ENCODE data around the gene CPN2. TPM values are rescaled to one million over a fixed set of nuclear protein-coding genes. Genes with fewer than 3 reads are reported as not detected.

The CPN2 gene
- total RNA-seq, 8 experiments from 2014 or later, result 0.08 to 0.47 (median 0.15) TPM; not detected in 3

- H3K4me3 ChIP-seq, result no peak overlapping the region
- ATAC-seq (replicated peaks in 6 of 8), result no peak
- in situ Hi-C loops (cut with MboI; ENCODE audit: low pct_unique_long_range_greater_than_20kb in 2 of 9, low sequenced_read_pairs in 9 of 9, unreplicated experiment in 9 of 9), result no loop called here
- H3K4me1 ChIP-seq (replicated peaks in 1 of 2), result peaks cover 24 to 42% of the 10 kb centered on the region in 2 donors
- WGBS, 10 experiments, result 0 to 100% (median 62%) methylated on average over 1 of the region's 1 CpG; no CpG with 5 or more reads in 2 of the 10 experiments
- no peak overlapping the region for H3K27ac ChIP-seq
Observed at GRCh38 chr3:194377708-194378107, 26.6 kb upstream of the CPN2 start.

GRCh38 chr3:194376241-194376560 is 25.1 kb upstream of the CPN2 start:
- WGBS, 10 experiments, result 76 to 100% (median 84%) methylated on average over 1 to 7 of the region's 10 CpGs; no CpG with 5 or more reads in 2 of the 10 experiments
- in situ Hi-C loops (cut with MboI; ENCODE audit: low pct_unique_long_range_greater_than_20kb in 2 of 9, low sequenced_read_pairs in 9 of 9, unreplicated experiment in 9 of 9), result no loop called here
- Histone ChIP-seq H3K4me3 (no peak overlapping the region), H3K4me1 (replicated peaks in 1 of 2) (peaks cover 19 to 42% of the 10 kb centered on the region in 2 donors), H3K27ac (peak overlapping the region in 1 of 2 donors; percentile 13)
- ATAC-seq (replicated peaks in 6 of 8), result no peak

- peak in 5 of 8 experiments; percentile 57 to 76 (median 72) for ATAC-seq (replicated peaks in 6 of 8)
- Histone ChIP-seq H3K4me3 (no peak overlapping the region), H3K4me1 (replicated peaks in 1 of 2) (peaks cover 19 to 40% of the 10 kb centered on the region in 2 donors), H3K27ac (peak overlapping the region; percentile 46 to 67)
- 36 to 100% (median 66%) methylated on average over 1 to 9 of the region's 15 CpGs for WGBS, 10 experiments
- in situ Hi-C loops (cut with MboI; ENCODE audit: low pct_unique_long_range_greater_than_20kb in 2 of 9, low sequenced_read_pairs in 9 of 9, unreplicated experiment in 9 of 9), result no loop called here
Observed at GRCh38 chr3:194375473-194376240, 24.5 kb upstream of the CPN2 start.

- peak in 5 of 8 experiments; percentile 34 to 74 (median 44) for ATAC-seq (replicated peaks in 6 of 8)
- in situ Hi-C loops (cut with MboI; ENCODE audit: low pct_unique_long_range_greater_than_20kb in 2 of 9, low sequenced_read_pairs in 9 of 9, unreplicated experiment in 9 of 9), result no loop called here
- WGBS, 10 experiments, result 43 to 100% (median 83%) methylated on average over 1 to 8 of the region's 10 CpGs
- no peak overlapping the region for H3K4me3 ChIP-seq
- H3K27ac ChIP-seq, result no peak overlapping the region
- H3K4me1 ChIP-seq (replicated peaks in 1 of 2), result peaks cover 15 to 32% of the 10 kb centered on the region in 2 donors
Observed at GRCh38 chr3:194374935-194375334, 23.8 kb upstream of the CPN2 start.

GRCh38 chr3:194373899-194374298 is 22.8 kb upstream of the CPN2 start:
- in situ Hi-C loops (cut with MboI; ENCODE audit: low pct_unique_long_range_greater_than_20kb in 2 of 9, low sequenced_read_pairs in 9 of 9, unreplicated experiment in 9 of 9), result no loop called here
- no peak overlapping the region for H3K4me3 ChIP-seq
- ATAC-seq (replicated peaks in 6 of 8), result peak in 4 of 8 experiments; percentile 35 to 67 (median 60)
- H3K4me1 ChIP-seq (replicated peaks in 1 of 2), result peaks cover 15 to 24% of the 10 kb centered on the region in 2 donors
- H3K27ac ChIP-seq, result peak overlapping the region in 1 of 2 donors; percentile 35
- WGBS, 10 experiments, result 40 to 100% (median 65%) methylated on average over 1 to 7 of the region's 8 CpGs; no CpG with 5 or more reads in 1 of the 10 experiments

GRCh38 chr3:194373028-194373427 is 21.9 kb upstream of the CPN2 start:
- Histone ChIP-seq H3K4me3 (no peak overlapping the region), H3K27ac (no peak overlapping the region), H3K4me1 (replicated peaks in 1 of 2) (peaks cover 17 to 30% of the 10 kb centered on the region in 2 donors)
- no peak for ATAC-seq (replicated peaks in 6 of 8)
- in situ Hi-C loops (cut with MboI; ENCODE audit: low pct_unique_long_range_greater_than_20kb in 2 of 9, low sequenced_read_pairs in 9 of 9, unreplicated experiment in 9 of 9), result no loop called here
- WGBS, 10 experiments, result 89 to 100% (median 90%) methylated on average over 1 to 8 of the region's 14 CpGs; no CpG with 5 or more reads in 5 of the 10 experiments

GRCh38 chr3:194370753-194371152 is 19.6 kb upstream of the CPN2 start:
- no peak for ATAC-seq (replicated peaks in 6 of 8)
- peaks cover 13 to 30% of the 10 kb centered on the region in 2 donors for H3K4me1 ChIP-seq (replicated peaks in 1 of 2)
- 34 to 100% (median 84%) methylated on average over 1 to 8 of the region's 10 CpGs; no CpG with 5 or more reads in 2 of the 10 experiments for WGBS, 10 experiments
- in situ Hi-C loops (cut with MboI; ENCODE audit: low pct_unique_long_range_greater_than_20kb in 2 of 9, low sequenced_read_pairs in 9 of 9, unreplicated experiment in 9 of 9), result no loop called here
- H3K4me3 ChIP-seq, result no peak overlapping the region
- H3K27ac ChIP-seq, result no peak overlapping the region

- no peak within 1 kb of the TSS for H3K27ac ChIP-seq
- peak in 5 of 8 experiments; percentile 14 to 72 (median 37) for ATAC-seq (replicated peaks in 6 of 8)
- in situ Hi-C loops (cut with MboI; ENCODE audit: low pct_unique_long_range_greater_than_20kb in 2 of 9, low sequenced_read_pairs in 9 of 9, unreplicated experiment in 9 of 9), result no loop called here
- 0 to 24% (median 17%) methylated on average over 1 to 9 of the region's 21 CpGs; no CpG with 5 or more reads in 1 of the 10 experiments for WGBS, 10 experiments
- H3K4me3 ChIP-seq, result no peak within 1 kb of the TSS
- peaks cover 17 to 28% of the 10 kb centered on the region in 2 donors for H3K4me1 ChIP-seq (replicated peaks in 1 of 2)
Observed at GRCh38 chr3:194369522-194370279, 18.6 kb upstream of the CPN2 start, which contains the start of gene LRRC15. LRRC15 (minus strand) TSS chr3:194369743; CDS start chr3:194361043, 8,700 bp downstream.

GRCh38 chr3:194368918-194369317 is 17.8 kb upstream of the CPN2 start:
- in situ Hi-C loops (cut with MboI; ENCODE audit: low pct_unique_long_range_greater_than_20kb in 2 of 9, low sequenced_read_pairs in 9 of 9, unreplicated experiment in 9 of 9), result no loop called here
- peaks cover 18 to 28% of the 10 kb centered on the region in 2 donors for H3K4me1 ChIP-seq (replicated peaks in 1 of 2)
- no peak for ATAC-seq (replicated peaks in 6 of 8)
- no peak overlapping the region for H3K4me3 ChIP-seq
- 6 to 83% (median 46%) methylated on average over 1 to 4 of the region's 6 CpGs; no CpG with 5 or more reads in 6 of the 10 experiments for WGBS, 10 experiments
- H3K27ac ChIP-seq, result no peak overlapping the region

GRCh38 chr3:194367992-194368841 is 17.1 kb upstream of the CPN2 start:
- in situ Hi-C loops (cut with MboI; ENCODE audit: low pct_unique_long_range_greater_than_20kb in 2 of 9, low sequenced_read_pairs in 9 of 9, unreplicated experiment in 9 of 9), result no loop called here
- H3K4me3 ChIP-seq, result no peak overlapping the region
- peak in 6 of 8 experiments; percentile 4 to 37 (median 26) for ATAC-seq (replicated peaks in 6 of 8)
- WGBS, 10 experiments, result 14 to 78% (median 57%) methylated on average over 2 to 10 of the region's 18 CpGs; no CpG with 5 or more reads in 2 of the 10 experiments
- H3K4me1 ChIP-seq (replicated peaks in 1 of 2), result peaks cover 16 to 24% of the 10 kb centered on the region in 2 donors
- no peak overlapping the region for H3K27ac ChIP-seq

GRCh38 chr3:194365978-194366490 is 14.9 kb upstream of the CPN2 start:
- in situ Hi-C loops (cut with MboI; ENCODE audit: low pct_unique_long_range_greater_than_20kb in 2 of 9, low sequenced_read_pairs in 9 of 9, unreplicated experiment in 9 of 9), result no loop called here
- WGBS, 10 experiments, result 70 to 96% (median 90%) methylated on average over 3 to 7 of the region's 12 CpGs; no CpG with 5 or more reads in 3 of the 10 experiments
- ATAC-seq (replicated peaks in 6 of 8), result no peak
- no peak overlapping the region for H3K27ac ChIP-seq
- H3K4me1 ChIP-seq (replicated peaks in 1 of 2), result peaks cover 16 to 24% of the 10 kb centered on the region in 2 donors
- no peak overlapping the region for H3K4me3 ChIP-seq

- Histone ChIP-seq H3K4me1 (replicated peaks in 1 of 2) (peaks cover 16 to 24% of the 10 kb centered on the region in 2 donors), H3K27ac (no peak overlapping the region), H3K4me3 (no peak overlapping the region)
- no peak for ATAC-seq (replicated peaks in 6 of 8)
- 20 to 82% (median 70%) methylated on average over 1 to 3 of the region's 6 CpGs; no CpG with 5 or more reads in 6 of the 10 experiments for WGBS, 10 experiments
- in situ Hi-C loops (cut with MboI; ENCODE audit: low pct_unique_long_range_greater_than_20kb in 2 of 9, low sequenced_read_pairs in 9 of 9, unreplicated experiment in 9 of 9), result no loop called here
Observed at GRCh38 chr3:194365526-194365925, 14.4 kb upstream of the CPN2 start.
